ENCODE data around the gene PPM1H.

Gene PPM1H

GRCh38 chr12:62873826-62874448 lies 61.0 kb downstream of the PPM1H start:
- DNase-seq (ENCODE audit: low read depth in 3 of 3) = no peak

- no peak for DNase-seq (ENCODE audit: low read depth in 3 of 3)
Measured at GRCh38 chr12:62873116-62873825, 61.7 kb downstream of the PPM1H start.

GRCh38 chr12:62868820-62869219 lies 66.1 kb downstream of the PPM1H start:
- DNase-seq (ENCODE audit: low read depth in 3 of 3) = no peak

DNA sequence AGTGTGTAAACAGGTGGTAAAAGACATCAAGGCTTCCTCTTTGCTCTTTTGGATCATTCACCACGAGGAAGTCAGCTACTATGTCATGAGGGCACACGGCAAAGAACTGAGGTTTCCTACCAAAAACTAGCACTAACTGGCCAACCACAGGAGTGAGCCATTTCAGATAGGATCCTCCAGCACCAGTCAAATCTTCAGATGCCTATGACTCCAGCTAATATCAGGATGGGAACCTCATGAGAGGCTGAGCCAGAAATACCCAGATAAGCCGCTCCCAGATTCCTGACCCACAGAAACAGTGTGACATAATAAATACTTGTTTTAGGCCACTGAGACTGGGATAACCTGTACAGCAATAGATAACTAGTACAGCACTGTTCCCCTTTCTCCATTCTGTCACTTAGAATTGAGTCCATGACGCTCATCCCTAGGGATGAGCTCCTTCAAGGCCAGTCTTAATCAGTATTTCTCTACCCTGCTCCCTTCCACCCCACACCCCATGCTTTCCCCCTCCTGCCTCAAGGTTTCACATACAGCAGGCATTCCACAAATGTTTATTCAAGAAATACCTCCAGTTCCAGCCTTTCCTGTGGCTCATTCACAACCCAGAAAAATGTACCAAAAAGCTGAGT lies 68.4 kb downstream of the PPM1H start:
- DNase-seq (ENCODE audit: low read depth in 3 of 3) = no peak

- no peak for DNase-seq (ENCODE audit: low read depth in 3 of 3)
Measured at GRCh38 chr12:62865937-62866336, 69.0 kb downstream of the PPM1H start.

DNA sequence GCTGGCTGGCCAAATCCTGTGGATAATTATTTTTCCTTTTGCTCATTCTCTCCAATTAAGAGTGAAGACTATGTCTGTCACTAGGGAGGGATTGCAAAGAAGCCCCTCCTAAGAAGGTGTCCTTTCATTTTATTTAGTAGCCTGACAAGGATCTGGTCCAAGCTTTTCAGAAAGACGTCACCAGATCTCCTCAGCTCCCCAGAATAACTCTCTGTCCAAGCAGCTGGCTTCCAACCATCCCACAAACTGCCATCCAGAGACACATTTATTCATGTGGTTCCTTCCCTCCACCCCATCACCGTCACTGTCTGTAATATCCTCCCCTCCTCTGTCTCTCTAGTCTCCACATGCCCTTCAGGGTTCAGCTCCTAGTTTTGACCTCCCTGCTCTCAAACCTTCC lies 69.9 kb downstream of the PPM1H start:
- DNase-seq (ENCODE audit: low read depth in 3 of 3) = no peak

DNA sequence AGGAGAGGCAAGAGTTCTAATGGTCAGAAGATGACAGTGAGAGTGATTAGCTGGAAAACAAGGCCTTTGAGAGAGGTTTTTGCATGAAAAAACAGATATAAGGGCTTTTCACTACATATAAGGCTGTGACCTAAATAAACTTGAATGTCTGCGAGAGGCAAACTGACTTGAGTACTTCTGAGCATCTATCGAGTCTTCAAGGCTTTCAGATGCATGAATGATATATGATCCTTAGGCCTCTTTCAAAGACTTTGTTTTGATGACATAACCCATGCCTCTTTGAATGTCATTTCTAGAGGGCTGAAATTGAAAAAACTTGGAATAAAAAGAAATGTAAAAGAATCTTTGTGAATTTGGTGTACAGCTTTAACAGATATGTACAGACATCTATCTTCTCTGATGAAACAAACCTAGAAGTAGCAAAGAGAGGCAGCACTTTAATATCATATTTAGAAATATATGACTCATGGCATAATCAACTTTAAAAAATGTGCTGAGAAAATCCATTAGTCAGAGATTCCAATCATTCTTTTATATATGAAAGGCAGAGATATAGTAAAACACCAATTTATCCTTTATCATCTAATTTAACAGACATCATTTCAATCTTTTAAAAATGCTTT lies 72.6 kb downstream of the PPM1H start:
- DNase-seq (ENCODE audit: low read depth in 3 of 3) = no peak

- no peak for DNase-seq (ENCODE audit: low read depth in 3 of 3)
Measured at GRCh38 chr12:62861586-62861985, 73.4 kb downstream of the PPM1H start.

DNA sequence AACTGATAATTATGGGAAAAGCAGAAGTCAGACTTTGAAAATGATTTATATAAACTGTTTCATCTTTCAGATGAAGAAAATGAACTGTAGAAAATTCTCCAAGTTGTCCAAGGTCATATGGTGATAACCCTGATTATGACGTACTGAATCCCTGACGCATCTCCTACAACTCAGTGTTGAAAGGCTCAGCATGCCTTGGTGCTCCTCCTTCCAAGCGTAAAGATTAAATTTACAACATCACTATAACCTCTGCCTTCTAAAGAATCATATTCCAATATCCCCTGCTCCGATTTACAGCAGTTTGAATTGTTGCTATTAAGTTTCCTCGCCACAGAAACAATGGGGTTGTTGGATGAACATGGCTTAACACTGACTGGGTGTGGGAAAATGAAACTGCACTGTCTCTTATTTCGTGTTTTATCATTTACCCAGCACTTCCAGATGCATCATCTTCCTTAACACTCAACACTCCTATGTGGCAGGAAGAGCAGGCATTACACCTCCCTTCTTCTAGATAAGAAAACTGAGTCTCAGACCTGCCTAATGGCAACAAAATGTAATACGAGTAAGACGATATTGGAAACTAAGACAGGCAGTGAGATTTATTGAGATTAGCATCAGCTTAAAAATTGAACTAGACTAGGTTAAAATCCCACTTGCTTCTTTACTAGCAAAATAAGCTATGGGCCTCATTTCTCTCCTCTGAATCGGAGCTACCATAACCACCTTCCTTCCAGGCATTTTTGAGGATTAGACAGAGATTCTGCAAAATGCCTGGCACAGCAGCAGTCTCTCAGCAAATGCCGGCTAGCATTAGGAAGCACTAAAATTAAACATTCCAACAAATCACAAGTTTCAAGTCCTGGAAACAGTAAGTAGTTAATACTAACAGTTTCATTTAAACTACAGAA lies 74.2 kb downstream of the PPM1H start:
- DNase-seq (ENCODE audit: low read depth in 3 of 3) = no peak

DNA sequence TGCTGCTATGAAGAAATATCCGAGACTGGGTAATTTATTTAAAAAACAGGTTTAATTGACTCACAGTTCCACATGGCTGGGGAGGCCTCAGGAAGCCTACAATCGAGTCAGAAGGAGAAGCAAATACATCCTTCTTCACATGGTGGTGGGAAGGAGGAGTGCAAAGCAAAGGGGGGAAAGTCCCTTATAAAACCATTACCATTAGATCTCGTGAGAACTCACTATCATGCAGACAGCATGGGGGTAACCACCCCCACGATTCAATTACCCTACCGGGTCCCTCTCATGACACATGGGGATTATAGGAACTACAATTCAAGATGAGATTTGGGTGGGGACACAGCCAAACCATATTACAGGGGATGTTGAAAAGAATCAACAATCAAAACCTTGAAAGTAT lies 74.9 kb downstream of the PPM1H start:
- DNase-seq (ENCODE audit: low read depth in 3 of 3) = no peak

DNA sequence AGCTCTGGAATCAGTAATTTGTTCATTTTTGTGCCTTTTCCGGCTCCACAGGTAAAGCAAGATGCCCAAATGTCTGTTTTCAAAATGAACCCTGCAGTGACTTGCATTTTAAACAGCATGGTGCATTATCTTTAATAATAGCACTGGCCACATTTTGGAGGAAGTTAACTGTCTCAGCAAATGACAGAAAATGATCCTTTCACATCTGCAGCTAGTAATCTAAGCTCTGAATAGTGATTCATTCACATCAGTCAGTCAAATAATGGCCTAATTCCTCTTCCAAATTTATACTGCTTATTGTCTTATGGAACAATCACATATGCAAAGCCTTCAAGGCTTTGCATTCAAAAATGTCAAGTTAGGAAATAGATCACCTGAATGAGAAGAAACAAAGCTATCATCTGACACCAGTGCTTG lies 75.6 kb downstream of the PPM1H start:
- DNase-seq (ENCODE audit: low read depth in 3 of 3) = no peak

DNA sequence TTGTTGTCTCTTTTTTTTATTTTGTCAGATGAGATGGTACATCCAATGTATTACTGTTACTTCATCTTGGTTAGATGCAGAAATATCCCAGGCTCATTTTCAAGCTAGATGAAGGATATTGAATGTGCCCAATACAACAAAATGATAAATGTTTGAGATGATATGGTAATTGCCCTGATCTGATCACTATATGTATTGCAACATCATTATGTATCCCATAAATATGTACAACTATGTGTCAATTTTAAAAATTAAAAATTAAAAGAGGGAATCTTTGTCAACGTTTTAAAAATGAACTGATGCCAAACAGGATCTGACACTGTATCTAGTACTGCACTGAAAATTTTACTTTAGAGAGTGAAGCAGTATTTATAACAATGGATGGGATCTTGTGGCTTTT lies 78.5 kb downstream of the PPM1H start:
- no peak for DNase-seq (ENCODE audit: low read depth in 3 of 3)

DNA sequence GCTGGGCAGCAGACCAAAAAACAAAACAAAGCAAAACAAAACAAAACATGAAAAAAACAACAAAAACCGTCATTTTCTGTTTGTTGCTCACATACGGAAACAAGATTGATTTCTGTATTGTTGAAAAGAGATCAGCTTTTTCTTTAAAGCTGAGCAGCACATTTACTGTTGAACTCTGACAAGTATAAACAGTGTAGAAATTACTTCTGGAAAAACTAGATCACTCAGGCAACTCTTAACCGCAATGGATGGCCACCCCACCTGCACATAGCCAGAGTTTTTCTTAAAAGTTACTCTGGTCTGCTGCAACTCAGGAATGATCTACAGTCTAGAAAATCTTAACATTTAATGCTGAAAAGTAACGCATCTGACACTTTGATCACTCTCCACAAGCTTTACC lies 80.9 kb downstream of the PPM1H start:
- no peak for DNase-seq (ENCODE audit: low read depth in 3 of 3)

DNA sequence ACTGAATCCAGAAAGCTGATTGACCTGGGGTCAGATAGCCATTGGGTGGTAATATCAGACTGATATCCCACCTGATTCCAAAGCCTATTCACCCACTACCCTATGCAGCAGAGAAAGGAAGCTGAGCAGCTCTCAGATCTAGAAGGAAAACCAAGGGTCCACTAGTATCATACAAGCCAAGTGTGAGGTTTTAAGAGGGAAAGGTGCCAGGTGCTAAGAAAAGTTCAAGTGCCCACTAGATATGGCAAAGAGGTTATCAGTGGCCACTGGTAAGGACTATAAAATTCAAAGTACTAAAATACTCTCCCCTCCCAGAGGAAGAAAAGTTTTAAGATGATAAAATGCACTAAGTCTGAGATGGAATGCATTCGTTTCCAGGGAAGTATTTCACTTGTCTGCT lies 85.6 kb downstream of the PPM1H start:
- DNase-seq (ENCODE audit: low read depth in 3 of 3) = no peak

DNA sequence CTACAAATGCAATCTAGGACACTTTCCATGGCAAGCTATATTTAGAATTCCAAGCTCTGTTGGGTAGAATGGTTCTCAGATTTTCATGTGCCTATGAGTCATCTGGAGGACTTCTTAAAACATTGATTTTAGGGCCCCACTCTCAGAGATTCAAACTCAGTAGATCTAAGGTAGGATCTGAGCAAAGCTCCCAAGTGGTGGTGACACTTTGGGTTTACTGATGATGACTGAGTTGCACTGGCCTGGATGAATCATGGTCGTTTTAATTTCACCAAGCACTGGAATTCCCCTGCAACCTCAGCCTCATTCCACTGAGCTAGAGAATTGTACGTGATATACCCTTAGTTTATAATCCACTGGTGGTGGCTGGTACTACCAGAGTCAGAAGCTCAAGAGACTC lies 86.5 kb downstream of the PPM1H start:
- DNase-seq (ENCODE audit: low read depth in 3 of 3) = no peak

DNA sequence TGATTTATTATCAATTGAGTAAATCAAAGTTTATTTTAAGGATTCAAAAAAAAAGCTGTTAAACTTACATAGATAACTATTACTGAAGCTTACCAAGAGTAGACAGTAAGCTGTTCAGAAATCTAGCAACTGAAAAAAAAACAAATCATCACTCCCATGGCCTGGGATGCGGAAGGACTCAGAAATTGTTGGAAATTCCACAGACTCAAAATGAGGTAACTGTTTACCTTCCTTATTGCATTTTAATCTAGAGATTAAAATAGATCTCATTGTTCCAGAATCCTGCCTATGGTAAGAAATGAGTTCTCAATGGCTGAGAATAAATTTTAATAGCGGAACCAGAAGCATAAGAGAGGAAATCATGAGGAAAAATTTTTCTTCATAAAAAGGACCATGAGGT lies 87.2 kb downstream of the PPM1H start:
- DNase-seq (ENCODE audit: low read depth in 3 of 3) = no peak

DNA sequence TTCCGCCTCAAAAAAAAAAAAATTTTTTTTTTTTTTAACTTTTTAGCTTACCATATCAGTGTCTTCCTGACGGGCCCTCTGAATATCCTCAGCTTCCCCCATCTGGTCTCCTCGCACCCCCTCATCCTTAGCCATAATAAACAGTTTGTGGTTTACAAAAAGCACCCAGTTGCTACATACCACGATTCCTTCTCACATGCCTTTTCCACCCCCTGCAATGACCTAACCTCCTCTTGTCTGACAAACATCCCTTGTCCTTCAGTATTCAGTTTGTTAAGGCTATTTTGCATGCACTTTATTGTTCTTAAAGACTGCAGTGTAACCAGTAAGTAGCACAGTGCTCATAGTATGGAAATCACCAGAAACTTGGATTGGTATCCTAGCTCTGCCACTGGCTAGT lies 88.5 kb downstream of the PPM1H start:
- no peak for DNase-seq (ENCODE audit: low read depth in 3 of 3)

DNA sequence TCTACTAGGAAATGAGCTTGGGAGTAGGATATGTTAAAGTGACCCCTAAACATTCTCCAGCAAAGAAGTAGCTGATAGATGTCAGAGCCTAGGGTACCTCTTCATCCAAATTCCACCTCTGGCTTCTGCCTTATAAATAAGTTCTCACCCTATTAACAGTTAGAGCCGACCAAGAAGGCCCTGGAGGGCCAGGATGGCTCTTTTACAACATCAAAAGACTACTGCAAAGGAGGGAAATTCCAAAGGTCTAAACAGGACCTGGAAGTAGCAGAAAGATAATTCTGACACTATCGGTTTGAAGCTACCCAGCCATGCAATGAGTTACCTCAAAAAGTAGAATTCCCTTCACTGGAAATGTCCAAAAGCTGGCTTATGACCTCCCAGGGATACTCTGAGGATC lies 90.0 kb downstream of the PPM1H start:
- no peak for DNase-seq (ENCODE audit: low read depth in 3 of 3)

DNA sequence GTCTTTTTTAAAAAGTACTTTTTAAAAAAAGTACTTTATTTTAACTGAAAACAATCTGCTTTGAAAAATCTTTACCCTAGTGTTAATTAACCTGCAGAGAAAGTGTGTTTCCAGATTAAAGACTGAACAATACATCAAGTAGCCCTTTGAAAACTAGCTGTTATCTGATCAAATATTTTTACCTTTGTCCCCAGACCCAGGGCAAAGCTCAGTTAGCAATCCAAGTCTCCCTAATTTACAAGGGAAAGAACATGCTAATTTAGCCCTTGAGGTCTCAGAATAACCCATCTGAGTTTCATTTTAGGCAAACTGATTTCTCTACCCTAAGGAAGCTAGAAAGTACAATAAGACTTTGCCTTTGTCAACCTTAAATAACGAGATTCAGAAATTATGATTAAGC lies 91.2 kb downstream of the PPM1H start:
- no peak for DNase-seq (ENCODE audit: low read depth in 3 of 3)

DNA sequence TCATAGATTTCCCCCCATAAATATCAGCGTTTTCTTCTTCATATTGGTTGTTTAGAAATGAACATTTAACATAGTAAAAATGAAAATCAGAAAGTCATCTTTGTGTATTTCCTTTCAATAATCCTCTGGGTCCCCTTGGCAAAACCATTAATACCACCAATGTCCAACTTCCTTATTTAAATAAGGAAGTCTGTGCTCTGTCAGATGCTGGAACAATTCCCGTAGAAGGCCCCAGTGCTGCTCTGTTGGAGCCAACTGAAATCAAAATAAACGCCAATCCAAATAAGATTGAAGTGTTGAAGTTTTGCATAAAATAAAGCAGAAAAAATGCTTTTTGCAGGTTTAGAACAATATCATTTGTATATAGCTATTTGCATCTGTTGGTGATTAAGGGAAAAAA lies 93.1 kb downstream of the PPM1H start:
- DNase-seq (ENCODE audit: low read depth in 3 of 3) = no peak

DNA sequence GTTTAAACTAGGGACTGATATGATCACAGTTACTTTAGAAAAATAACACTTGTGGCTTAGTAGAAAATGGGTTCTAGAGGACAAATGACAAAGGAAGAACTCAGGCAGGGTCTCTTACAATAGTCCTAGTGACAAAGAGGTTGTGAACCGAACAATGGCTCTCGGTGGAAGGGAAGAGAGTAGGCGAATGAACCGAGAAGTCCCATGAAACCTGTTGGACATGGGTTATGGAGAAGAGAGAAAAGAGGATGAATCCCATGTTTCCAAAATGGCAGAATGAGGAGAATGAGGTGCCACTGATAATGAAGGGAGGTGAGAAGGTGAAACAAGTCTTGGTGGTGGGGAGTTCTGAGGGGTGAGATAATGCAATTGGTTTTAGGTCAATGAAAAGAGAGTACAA lies 94.1 kb downstream of the PPM1H start:
- no peak for DNase-seq (ENCODE audit: low read depth in 3 of 3)

All from stimulated activated CD4-positive, alpha-beta T cell treated with anti-CD3 and anti-CD28 coated beads, TNF-alpha, amount 100 ng/mL, for 48 hours (primary cell).